GM18517 (cell line): ENCODE data around the gene PPP2R5C.
A peak's percentile ranks its signal among the peaks of the same experiment; 100 is the strongest.
"Not testable (repeated sequence)": the region's sequence is repeated elsewhere in the genome, so short reads cannot be mapped to it uniquely, and the experiment has no call there.

Experiments used
- ATAC-seq: cut with Tn5 transposase; IDR thresholded peaks from one replicate; pipeline ENCODE4 v1.9.1; 2021; ENCODE audit warnings: mild to moderate bottlenecking, moderate library complexity; ENCODE audit not compliant: unreplicated experiment

PPP2R5C gene

GRCh38 chr14:101761032-101761880 lies at the start of gene PPP2R5C:
PPP2R5C (plus strand) TSS chr14:101761709; CDS start chr14:101761894, 185 bp downstream.
- peak; percentile 61 for ATAC-seq

GRCh38 chr14:101711857-101712233 lies 49.7 kb upstream of the PPP2R5C start:
- ATAC-seq, result not testable (repeated sequence)

GRCh38 chr14:101712341-101712740 lies 49.2 kb upstream of the PPP2R5C start:
- ATAC-seq, result not testable (repeated sequence)

GRCh38 chr14:101713091-101713490 lies 48.4 kb upstream of the PPP2R5C start:
- ATAC-seq, result not testable (repeated sequence)

GRCh38 chr14:101713621-101714349 lies 47.7 kb upstream of the PPP2R5C start:
- ATAC-seq, result no peak

GRCh38 chr14:101714394-101714793 lies 47.1 kb upstream of the PPP2R5C start:
- ATAC-seq, result no peak

- ATAC-seq, result no peak
Observed at GRCh38 chr14:101715210-101716076, 46.1 kb upstream of the PPP2R5C start.

GRCh38 chr14:101716077-101716950 lies 45.2 kb upstream of the PPP2R5C start:
- ATAC-seq, result no peak

GRCh38 chr14:101716956-101717662 lies 44.4 kb upstream of the PPP2R5C start:
- ATAC-seq, result no peak

GRCh38 chr14:101717663-101718490 lies 43.6 kb upstream of the PPP2R5C start:
- no peak for ATAC-seq

GRCh38 chr14:101719045-101719645 lies 42.4 kb upstream of the PPP2R5C start:
- ATAC-seq, result no peak

GRCh38 chr14:101719708-101720107 lies 41.8 kb upstream of the PPP2R5C start:
- no peak for ATAC-seq

- no peak for ATAC-seq
Observed at GRCh38 chr14:101721111-101721510, 40.4 kb upstream of the PPP2R5C start.

- ATAC-seq, result no peak
Observed at GRCh38 chr14:101721951-101722661, 39.4 kb upstream of the PPP2R5C start.

GRCh38 chr14:101723061-101723595 lies 38.4 kb upstream of the PPP2R5C start:
- ATAC-seq, result no peak

GRCh38 chr14:101725652-101726051 lies 35.9 kb upstream of the PPP2R5C start:
- ATAC-seq, result not testable (repeated sequence)

GRCh38 chr14:101726295-101726953 lies 35.1 kb upstream of the PPP2R5C start:
- ATAC-seq, result no peak
